Measurements from ENCODE around the gene CNR2. TPM values are rescaled to one million over a fixed set of nuclear protein-coding genes. Genes with fewer than 3 reads are reported as not detected.

CNR2 gene
- total RNA-seq, 1 donor from 2014 or later: not detected

GRCh38 chr1:23930861-23931490, 17.8 kb upstream of the CNR2 start:
- no peak for TF ChIP-seq CTCF (conservative IDR thresholded peaks at IDR 0.05)

GRCh38 chr1:23930270-23930669, 17.1 kb upstream of the CNR2 start:
- no peaks in the 10 kb centered on the region for H3K36me3 Mint-ChIP-seq
- H3K27me3 Mint-ChIP-seq: peaks cover 3% of the 10 kb centered on the region
- no peaks in the 10 kb centered on the region for H3K9me3 Mint-ChIP-seq
- H3K4me3 Mint-ChIP-seq: no peak overlapping the region
- TF ChIP-seq CTCF (conservative IDR thresholded peaks at IDR 0.05): no peak
- no peak for DNase-seq (ENCODE audit: extremely low spot score, unreplicated experiment)
- no peak overlapping the region for H3K27ac Mint-ChIP-seq
- H3K4me1 Mint-ChIP-seq (ENCODE audit: unreplicated experiment): no peaks in the 10 kb centered on the region

More at GRCh38 chr1:23930861-23931490, 17.8 kb upstream of the CNR2 start:
- Mint-ChIP-seq H3K36me3 (no peaks in the 10 kb centered on the region), H3K27me3 (peaks cover 3% of the 10 kb centered on the region), H3K4me3 (no peak overlapping the region), H3K27ac (peak overlapping the region; percentile 57), H3K9me3 (no peaks in the 10 kb centered on the region), H3K4me1 (ENCODE audit: unreplicated experiment) (no peaks in the 10 kb centered on the region)
- DNase-seq (ENCODE audit: extremely low spot score, unreplicated experiment): no peak

GRCh38 chr1:23928789-23929188, 15.6 kb upstream of the CNR2 start:
- Mint-ChIP-seq H3K4me1 (ENCODE audit: unreplicated experiment) (no peaks in the 10 kb centered on the region), H3K4me3 (no peak overlapping the region), H3K9me3 (no peaks in the 10 kb centered on the region), H3K36me3 (no peaks in the 10 kb centered on the region), H3K27ac (no peak overlapping the region), H3K27me3 (peaks cover 3% of the 10 kb centered on the region)
- no peak for TF ChIP-seq CTCF (conservative IDR thresholded peaks at IDR 0.05)
- DNase-seq (ENCODE audit: extremely low spot score, unreplicated experiment): no peak

GRCh38 chr1:23927097-23927496, 13.9 kb upstream of the CNR2 start:
- Mint-ChIP-seq H3K9me3 (no peaks in the 10 kb centered on the region), H3K27me3 (peaks cover 3% of the 10 kb centered on the region), H3K4me1 (ENCODE audit: unreplicated experiment) (no peaks in the 10 kb centered on the region), H3K27ac (no peak overlapping the region), H3K4me3 (no peak overlapping the region), H3K36me3 (no peaks in the 10 kb centered on the region)
- no peak for TF ChIP-seq CTCF (conservative IDR thresholded peaks at IDR 0.05)
- DNase-seq (ENCODE audit: extremely low spot score, unreplicated experiment): no peak

GRCh38 chr1:23925279-23925678, 12.1 kb upstream of the CNR2 start:
- no peaks in the 10 kb centered on the region for H3K36me3 Mint-ChIP-seq
- no peak for DNase-seq (ENCODE audit: extremely low spot score, unreplicated experiment)
- peaks cover 3% of the 10 kb centered on the region for H3K27me3 Mint-ChIP-seq
- H3K4me3 Mint-ChIP-seq: no peak overlapping the region
- no peak overlapping the region for H3K27ac Mint-ChIP-seq
- TF ChIP-seq CTCF (conservative IDR thresholded peaks at IDR 0.05): no peak
- no peaks in the 10 kb centered on the region for H3K9me3 Mint-ChIP-seq
- no peaks in the 10 kb centered on the region for H3K4me1 Mint-ChIP-seq (ENCODE audit: unreplicated experiment)
